ENCODE data around the gene DACH1.

DNA sequence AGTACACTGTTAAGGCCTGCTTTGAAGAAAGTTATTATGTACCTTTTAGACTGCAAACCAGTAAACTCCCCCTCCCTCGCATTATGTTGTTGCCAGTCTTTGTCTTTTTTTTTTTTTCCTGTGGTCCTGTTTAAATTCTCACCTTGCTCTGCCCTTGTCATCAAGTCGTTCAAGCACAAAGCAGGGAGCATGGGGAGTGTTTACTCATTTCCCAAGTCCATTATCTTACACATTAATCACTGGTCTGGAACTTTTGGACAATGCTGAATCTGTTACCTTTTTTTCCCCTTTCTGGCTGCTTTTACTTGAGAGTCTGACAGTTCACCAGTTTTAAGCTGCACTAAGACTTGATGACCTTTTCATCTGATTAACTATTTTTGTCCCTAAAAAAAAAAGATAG, 108.2 kb downstream of the DACH1 start:
- TF ChIP-seq, protein P1, sequence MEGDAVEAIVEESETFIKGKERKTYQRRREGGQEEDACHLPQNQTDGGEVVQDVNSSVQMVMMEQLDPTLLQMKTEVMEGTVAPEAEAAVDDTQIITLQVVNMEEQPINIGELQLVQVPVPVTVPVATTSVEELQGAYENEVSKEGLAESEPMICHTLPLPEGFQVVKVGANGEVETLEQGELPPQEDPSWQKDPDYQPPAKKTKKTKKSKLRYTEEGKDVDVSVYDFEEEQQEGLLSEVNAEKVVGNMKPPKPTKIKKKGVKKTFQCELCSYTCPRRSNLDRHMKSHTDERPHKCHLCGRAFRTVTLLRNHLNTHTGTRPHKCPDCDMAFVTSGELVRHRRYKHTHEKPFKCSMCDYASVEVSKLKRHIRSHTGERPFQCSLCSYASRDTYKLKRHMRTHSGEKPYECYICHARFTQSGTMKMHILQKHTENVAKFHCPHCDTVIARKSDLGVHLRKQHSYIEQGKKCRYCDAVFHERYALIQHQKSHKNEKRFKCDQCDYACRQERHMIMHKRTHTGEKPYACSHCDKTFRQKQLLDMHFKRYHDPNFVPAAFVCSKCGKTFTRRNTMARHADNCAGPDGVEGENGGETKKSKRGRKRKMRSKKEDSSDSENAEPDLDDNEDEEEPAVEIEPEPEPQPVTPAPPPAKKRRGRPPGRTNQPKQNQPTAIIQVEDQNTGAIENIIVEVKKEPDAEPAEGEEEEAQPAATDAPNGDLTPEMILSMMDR (IDR thresholded peaks at IDR 0.05 in 4 of 5, conservative IDR thresholded peaks at IDR 0.05 in 1 of 5) = no peak
- no peak for TF ChIP-seq POLR2A (IDR thresholded peaks at IDR 0.05)
